Right lobe of liver (tissue), 6 donors: ENCODE data around the gene EDIL3. TPM values are rescaled to one million over a fixed set of nuclear protein-coding genes. Genes with fewer than 3 reads are reported as not detected.

Experiments
- ATAC-seq, 4 donors: fragments of 200-7000 bp; cut with Tn5 transposase; one replicate each; pipeline ENCODE4 v1.9.1; 2020; ENCODE audit warnings: mild to moderate bottlenecking in 4 of 4, moderate library complexity in 4 of 4
- DNase-seq, 3 donors: peaks; one replicate each; pipeline ENCODE4 v3.0.0-alpha.2; 2020
- H3K27ac ChIP-seq, 3 donors: fragments of 200-600 bp; one replicate each; pipeline ENCODE4 v1.8.0; 2022
- H3K27me3 ChIP-seq, 2 donors: fragments of 200-600 bp; one replicate each; pipeline ENCODE4 v1.8.0; 2022
- H3K36me3 ChIP-seq, 4 donors: fragments of 200-600 bp; sonication (generic) in 1 of 4; one replicate each; pipeline versions ENCODE4 v1.5.1 to v1.8.0; 2017 to 2022; ENCODE audit warnings: control low read depth in 1 of 4
- H3K4me1 ChIP-seq, 4 donors: fragments of 200-600 bp; sonication (generic) in 1 of 4; one replicate each; pipeline versions ENCODE4 v1.5.1 to v1.8.0; 2017 to 2022; ENCODE audit warnings: control low read depth in 1 of 4
- H3K4me3 ChIP-seq, 3 donors: fragments of 200-600 bp; one replicate each; pipeline ENCODE4 v1.8.0; 2022
- H3K9me3 ChIP-seq, 4 donors: fragments of 200-600 bp; sonication (generic) in 1 of 4; one replicate each; pipeline versions ENCODE4 v1.5.1 to v1.8.0; 2017 to 2022; ENCODE audit warnings: control low read depth in 1 of 4
- CTCF ChIP-seq, 4 donors: fragments of 200-600 bp in 3 of 4; fragments of 450-650 bp in 1 of 4; IDR thresholded peaks; one replicate each; pipeline versions ENCODE4 v1.5.1 to v1.8.0; 2016 to 2022; ENCODE audit warnings: antibody characterized with exemption in 4 of 4, mild to moderate bottlenecking in 2 of 4
- POLR2A ChIP-seq: fragments of 450-650 bp; IDR thresholded peaks from one replicate; pipeline ENCODE4 v1.6.1; 2017; ENCODE audit warnings: antibody characterized with exemption, mild to moderate bottlenecking
- WGBS: methylation state at CpG from one replicate; pipeline ENCODE4 v1.1.6; 2018; ENCODE audit warnings: low coverage, low lambda C conversion rate; ENCODE audit not compliant: insufficient coverage; ENCODE audit errors: missing lambda C conversion rate; 5-methylcytosine and 5-hydroxymethylcytosine counted together
- intact Hi-C, 2 donors: fragments of 100-400 bp; cut with DNase I; formaldehyde crosslinking; loops; one replicate each; pipeline versions ENCODE4 v1.11.2 to v1.14.1; 2022
- total RNA-seq, 6 experiments: library from RNA; depleted of rRNA in 2 of 6; stranded (reverse); fragments of >200 nt in 2 of 6; fragmentation: NEBNext Ultra II Directional in 3 of 6; extraction: Animal tissue kit (Norgen Biotek cat#: 25700) in 3 of 6; gene quantifications; one replicate each; pipeline versions ENCODE4 v1.1.0 to v1.2.4, GENCODE V29; 2016 to 2023
- donor health status: DM: no; HTN: yes; CAD: no.
- donor health status: DM: no; HTN: no; CAD: no.
- donor health status: DM: no; HTN: no; CAD: no.
- donor health status: DM: no; HTN: yes; CAD: no.
- donor health status: DM: no; HTN: yes; CAD: no.

Gene EDIL3
- total RNA-seq, 6 experiments from 2014 or later, result 0.61 to 0.84 (median 0.68) TPM; not detected in 3

GRCh38 chr5:83924171-83924570 lies 460.5 kb downstream of the EDIL3 start:
- ATAC-seq (no peak), DNase-seq (no peak)
- intact Hi-C loops, result no loop called here
- H3K36me3 ChIP-seq, result no peaks in the 10 kb centered on the region
- H3K27ac ChIP-seq, result no peak overlapping the region
- no peaks in the 10 kb centered on the region for H3K9me3 ChIP-seq
- TF ChIP-seq POLR2A (no peak), CTCF (IDR thresholded peaks at IDR 0.05) (no peak)
- H3K27me3 ChIP-seq, result no peaks in the 10 kb centered on the region
- H3K4me1 ChIP-seq, result no peaks in the 10 kb centered on the region
- H3K4me3 ChIP-seq, result no peak overlapping the region
- no CpG with 5 or more reads among the region's 1 CpG for WGBS

- no peak for ATAC-seq
- Histone ChIP-seq H3K9me3 (no peaks in the 10 kb centered on the region), H3K27ac (no peak overlapping the region), H3K27me3 (no peaks in the 10 kb centered on the region), H3K4me1 (no peaks in the 10 kb centered on the region), H3K36me3 (no peaks in the 10 kb centered on the region), H3K4me3 (no peak overlapping the region)
- WGBS, result 60% methylated on average over 2 of the region's 4 CpGs
- TF ChIP-seq CTCF (IDR thresholded peaks at IDR 0.05), result no peak
- no peak for TF ChIP-seq POLR2A
- DNase-seq, result no peak
- intact Hi-C loops, result no loop called here
Observed at GRCh38 chr5:83922699-83923098, 462.0 kb downstream of the EDIL3 start.

- WGBS, result 52% methylated on average over 5 of the region's 5 CpGs
- H3K4me3 ChIP-seq, result no peak overlapping the region
- H3K36me3 ChIP-seq, result no peaks in the 10 kb centered on the region
- no peak for DNase-seq
- TF ChIP-seq POLR2A (no peak), CTCF (IDR thresholded peaks at IDR 0.05) (no peak)
- intact Hi-C loops, result no loop called here
- H3K4me1 ChIP-seq, result no peaks in the 10 kb centered on the region
- H3K27me3 ChIP-seq, result no peaks in the 10 kb centered on the region
- no peaks in the 10 kb centered on the region for H3K9me3 ChIP-seq
- ATAC-seq, result no peak
- H3K27ac ChIP-seq, result no peak overlapping the region
Observed at GRCh38 chr5:83921666-83922193, 462.9 kb downstream of the EDIL3 start.

- no peaks in the 10 kb centered on the region for H3K4me1 ChIP-seq
- peak; percentile 52 to 83 (median 68) for ATAC-seq
- WGBS, result 49% methylated on average over 4 of the region's 4 CpGs
- no peak overlapping the region for H3K4me3 ChIP-seq
- H3K27ac ChIP-seq, result no peak overlapping the region
- H3K36me3 ChIP-seq, result no peaks in the 10 kb centered on the region
- no peaks in the 10 kb centered on the region for H3K9me3 ChIP-seq
- DNase-seq, result no peak
- H3K27me3 ChIP-seq, result no peaks in the 10 kb centered on the region
- intact Hi-C loops, result no loop called here
- TF ChIP-seq POLR2A (no peak), CTCF (IDR thresholded peaks at IDR 0.05) (no peak)
Observed at GRCh38 chr5:83919071-83920041, 465.3 kb downstream of the EDIL3 start.
